A673 (cell line): Measurements from ENCODE around the gene AP1S3. TPM values are rescaled to one million over a fixed set of nuclear protein-coding genes. Genes with fewer than 3 reads are reported as not detected.

Experiments used
- BruUV-seq: library from RNA; stranded (reverse); fragments of 400-500 nt; replicated peaks from 2 replicates; lab custom pipeline; 2021; lab: Mats Ljungman, UMichigan
- CTCF ChIA-PET: fragments of 300-600 bp; sonication (Branson Sonifier 250); formaldehyde crosslinking; loops from one replicate; lab custom pipeline; 2022; ENCODE audit warnings: antibody characterized with exemption; lab: Charles Lee
- POLR2A ChIA-PET: fragments of 300-600 bp; sonication (Branson Sonifier 250); formaldehyde crosslinking; loops from one replicate; lab custom pipeline; 2022; ENCODE audit warnings: antibody characterized with exemption; ENCODE audit not compliant: low non-redundant PET; lab: Charles Lee
- DNase-seq: peaks from one replicate; pipeline ENCODE4 v3.0.0-alpha.2; 2015; ENCODE audit warnings: low spot score
- H3K27ac ChIP-seq: fragments of 200-600 bp; sonication (generic); 2 replicates; pipeline ENCODE4 v1.5.1; 2016; ENCODE audit warnings: mixed run types, low read depth, mild to moderate bottlenecking, mixed read lengths, antibody characterized with exemption, low read length; ENCODE audit not compliant: poor library complexity, severe bottlenecking
- H3K27me3 ChIP-seq: fragments of 200-600 bp; sonication (generic); replicated peaks from 2 replicates; pipeline ENCODE4 v1.6.1; 2017; ENCODE audit warnings: mixed run types, low read depth, mild to moderate bottlenecking, mixed read lengths, antibody characterized with exemption, low read length; ENCODE audit not compliant: insufficient read depth, poor library complexity
- H3K36me3 ChIP-seq: fragments of 200-600 bp; sonication (generic); 2 replicates; pipeline ENCODE4 v1.6.1; 2016; ENCODE audit warnings: mixed run types, mild to moderate bottlenecking, mixed read lengths, antibody characterized with exemption, low read length; ENCODE audit not compliant: insufficient read depth, poor library complexity, severe bottlenecking
- H3K4me1 ChIP-seq: fragments of 200-600 bp; sonication (generic); 2 replicates; pipeline ENCODE4 v1.6.1; 2017; ENCODE audit warnings: mixed run types, mild to moderate bottlenecking, mixed read lengths, antibody characterized with exemption, low read length; ENCODE audit not compliant: insufficient read depth, poor library complexity, severe bottlenecking
- H3K4me3 ChIP-seq: fragments of 200-600 bp; sonication (generic); 2 replicates; pipeline ENCODE4 v1.5.1; 2016; ENCODE audit warnings: low read depth, mixed run types, mild to moderate bottlenecking, mixed read lengths, low read length; ENCODE audit not compliant: poor library complexity, severe bottlenecking
- H3K9me3 ChIP-seq: fragments of 200-600 bp; sonication (generic); 2 replicates; pipeline ENCODE4 v1.6.1; 2016; ENCODE audit warnings: mixed run types, low read depth, mild to moderate bottlenecking, mixed read lengths, antibody characterized with exemption, low read length; ENCODE audit not compliant: poor library complexity, severe bottlenecking
- CTCF ChIP-seq: fragments of 300-800, 200-600 bp; sonication (generic); conservative IDR thresholded peaks from 2 replicates; pipeline ENCODE4 v1.5.1; 2017; ENCODE audit warnings: low read depth, mild to moderate bottlenecking, antibody characterized with exemption, low read length, moderate library complexity, mixed read lengths
- EZH2 ChIP-seq: fragments of 200-600 bp; sonication (generic); IDR thresholded peaks from 2 replicates; pipeline ENCODE4 v1.6.1; 2017; ENCODE audit warnings: borderline replicate concordance, low read depth, mild to moderate bottlenecking, mixed read lengths, antibody characterized with exemption, low read length; ENCODE audit not compliant: poor library complexity, severe bottlenecking
- intact Hi-C: fragments of 100-400 bp; cut with micrococcal nuclease; formaldehyde crosslinking; loops from one replicate; pipeline ENCODE4 v1.10.0; 2022; ENCODE audit not compliant: unreplicated experiment
- total RNA-seq: library from RNA; stranded (reverse); gene quantifications from 2 replicates; pipeline ENCODE4 v1.2.3, GENCODE V29; 2021

The AP1S3 gene
- total RNA-seq, 1 experiment from 2014 or later = 23.0 TPM

GRCh38 chr2:223736488-223736887 lies 100.9 kb downstream of the AP1S3 start:
- POLR2A ChIA-PET = no interaction called here

GRCh38 chr2:223735659-223736244 lies 101.6 kb downstream of the AP1S3 start:
- no peaks in the 10 kb centered on the region for H3K27me3 ChIP-seq
- no peak for DNase-seq
- ChIA-PET POLR2A (no interaction called here), CTCF (no interaction called here)
- peaks cover 20% of the 10 kb centered on the region for H3K4me1 ChIP-seq
- BruUV-seq = no TSS peak
- H3K4me3 ChIP-seq = no peak overlapping the region
- H3K27ac ChIP-seq = no peak overlapping the region
- intact Hi-C loops = no loop called here
- TF ChIP-seq CTCF = no peak
- no peak for TF ChIP-seq EZH2
- no peaks in the 10 kb centered on the region for H3K9me3 ChIP-seq
- no peaks in the 10 kb centered on the region for H3K36me3 ChIP-seq

More at GRCh38 chr2:223736488-223736887, 100.9 kb downstream of the AP1S3 start:
- Histone ChIP-seq H3K27me3 (no peaks in the 10 kb centered on the region), H3K27ac (no peak overlapping the region), H3K36me3 (no peaks in the 10 kb centered on the region), H3K4me3 (no peak overlapping the region), H3K4me1 (peaks cover 19% of the 10 kb centered on the region), H3K9me3 (no peaks in the 10 kb centered on the region)
- intact Hi-C loops = no loop called here
- TF ChIP-seq CTCF (no peak), EZH2 (no peak)
- no peak for DNase-seq
- BruUV-seq = no TSS peak
- CTCF ChIA-PET = no interaction called here

- H3K4me3 ChIP-seq = no peak overlapping the region
- POLR2A ChIA-PET = no interaction called here
- CTCF ChIA-PET = no interaction called here
- TF ChIP-seq CTCF = no peak
- no peak for TF ChIP-seq EZH2
- intact Hi-C loops = no loop called here
- no peaks in the 10 kb centered on the region for H3K27me3 ChIP-seq
- no peaks in the 10 kb centered on the region for H3K36me3 ChIP-seq
- DNase-seq = no peak
- H3K27ac ChIP-seq = no peak overlapping the region
- H3K9me3 ChIP-seq = no peaks in the 10 kb centered on the region
- H3K4me1 ChIP-seq = peaks cover 20% of the 10 kb centered on the region
- no TSS peak for BruUV-seq
Observed at GRCh38 chr2:223735035-223735640, 102.2 kb downstream of the AP1S3 start.
